Measurements from ENCODE around the gene TEDC1. TPM values are rescaled to one million over a fixed set of nuclear protein-coding genes. Genes with fewer than 3 reads are reported as not detected.

TEDC1 gene
- polyA plus RNA-seq (ENCODE audit: insufficient read length in 4 of 4) = 10 to 100 TPM in 1 of 4 donors, 1 to 10 TPM in 3; 6.4 to 13.5 (median 6.9) TPM

GRCh38 chr14:105490572-105491365, at the start of gene TEDC1:
Gene TEDC1, plus strand, starts transcription at chr14:105491246. Its CDS starts 130 bp downstream, at chr14:105491376.
- peak; percentile 99 to 100 (median 100) for DNase-seq (ENCODE audit: low read depth in 4 of 4, low spot score in 3 of 4)

GRCh38 chr14:105442125-105442524, 48.9 kb upstream of the TEDC1 start:
- DNase-seq (ENCODE audit: low read depth in 4 of 4, low spot score in 3 of 4) = no peak

GRCh38 chr14:105442834-105443233, 48.2 kb upstream of the TEDC1 start:
- no peak for DNase-seq (ENCODE audit: low read depth in 4 of 4, low spot score in 3 of 4)

- DNase-seq (ENCODE audit: low read depth in 4 of 4, low spot score in 3 of 4) = no peak
These were observed 46.2 kb upstream of the TEDC1 start for GRCh38 chr14:105444859-105445258.

GRCh38 chr14:105445290-105445689, 45.8 kb upstream of the TEDC1 start:
- DNase-seq (ENCODE audit: low read depth in 4 of 4, low spot score in 3 of 4) = no peak

- no peak for DNase-seq (ENCODE audit: low read depth in 4 of 4, low spot score in 3 of 4)
These were observed 44.9 kb upstream of the TEDC1 start for GRCh38 chr14:105445901-105446845.

- DNase-seq (ENCODE audit: low read depth in 4 of 4, low spot score in 3 of 4) = no peak
These were observed 44.1 kb upstream of the TEDC1 start for GRCh38 chr14:105446971-105447370.

- no peak for DNase-seq (ENCODE audit: low read depth in 4 of 4, low spot score in 3 of 4)
These were observed 43.1 kb upstream of the TEDC1 start for GRCh38 chr14:105447651-105448640.

- DNase-seq (ENCODE audit: low read depth in 4 of 4, low spot score in 3 of 4) = no peak
These were observed 42.3 kb upstream of the TEDC1 start for GRCh38 chr14:105448706-105449111.

- no peak for DNase-seq (ENCODE audit: low read depth in 4 of 4, low spot score in 3 of 4)
These were observed 41.5 kb upstream of the TEDC1 start for GRCh38 chr14:105449276-105450122.

GRCh38 chr14:105450123-105450505, 40.9 kb upstream of the TEDC1 start:
- DNase-seq (ENCODE audit: low read depth in 4 of 4, low spot score in 3 of 4) = no peak

GRCh38 chr14:105450864-105451720, 40.0 kb upstream of the TEDC1 start:
- no peak for DNase-seq (ENCODE audit: low read depth in 4 of 4, low spot score in 3 of 4)

- DNase-seq (ENCODE audit: low read depth in 4 of 4, low spot score in 3 of 4) = no peak
These were observed 38.1 kb upstream of the TEDC1 start for GRCh38 chr14:105452963-105453362.

- no peak for DNase-seq (ENCODE audit: low read depth in 4 of 4, low spot score in 3 of 4)
These were observed 37.2 kb upstream of the TEDC1 start for GRCh38 chr14:105453847-105454246.

GRCh38 chr14:105455086-105455640, 35.9 kb upstream of the TEDC1 start:
- DNase-seq (ENCODE audit: low read depth in 4 of 4, low spot score in 3 of 4) = no peak

GRCh38 chr14:105455766-105456660, 35.0 kb upstream of the TEDC1 start:
- DNase-seq (ENCODE audit: low read depth in 4 of 4, low spot score in 3 of 4) = no peak
